IMR-90 (cell line): ENCODE results near the gene LIMS4. TPM values are rescaled to one million over a fixed set of nuclear protein-coding genes. Genes with fewer than 3 reads are reported as not detected.
"Not testable (repeated sequence)": the region's sequence is repeated elsewhere in the genome, so short reads cannot be mapped to it uniquely, and the experiment has no call there.

Experiments
- ATAC-seq: fragments of 200-7000 bp; cut with Tn5 transposase; 2 replicates; pipeline ENCODE4 v1.9.1; 2020; ENCODE audit warnings: low read depth, mild to moderate bottlenecking, moderate library complexity
- BruUV-seq: library from RNA; stranded (reverse); fragments of 400-500 nt; replicated peaks from 2 replicates; lab custom pipeline; 2021; lab: Mats Ljungman, UMichigan
- CTCF ChIA-PET: fragments of 300-600 bp; formaldehyde crosslinking; extraction: SDS; loops from one replicate; lab custom pipeline; 2021; ENCODE audit warnings: antibody characterized with exemption; lab: Yijun Ruan, JAX
- POLR2A ChIA-PET: fragments of 300-600 bp; sonication (Branson Sonifier 250); formaldehyde crosslinking; loops from one replicate; lab custom pipeline; 2022; ENCODE audit warnings: antibody characterized with exemption; ENCODE audit not compliant: unreplicated experiment; lab: Charles Lee
- DNase-seq: peaks from one replicate; pipeline ENCODE4 v3.0.0; 2013
- H2AFZ ChIP-seq: replicated peaks from 2 replicates; pipeline ENCODE3; 2013; ENCODE audit warnings: low read length, mild to moderate bottlenecking; ENCODE audit not compliant: poor library complexity
- H2AK5ac ChIP-seq: 2 replicates; pipeline ENCODE4 v1.6.1; 2013; ENCODE audit warnings: low read depth, low read length, inconsistent platforms
- H2AK9ac ChIP-seq: replicated peaks from 2 replicates; pipeline ENCODE3; 2013; ENCODE audit warnings: mild to moderate bottlenecking, low read depth, low read length, moderate library complexity; ENCODE audit not compliant: poor library complexity
- H2BK120ac ChIP-seq: 2 replicates; pipeline ENCODE4 v1.6.1; 2013; ENCODE audit warnings: low read depth, low read length, inconsistent platforms
- H2BK15ac ChIP-seq: 3 replicates; pipeline ENCODE4 v1.6.1; 2013; ENCODE audit warnings: low read depth, low read length, inconsistent platforms
- H2BK20ac ChIP-seq: 2 replicates; pipeline ENCODE4 v1.6.1; 2013; ENCODE audit warnings: low read depth, mild to moderate bottlenecking, inconsistent platforms, low read length, moderate library complexity
- H2BK5ac ChIP-seq: 2 replicates; pipeline ENCODE4 v1.6.1; 2013; ENCODE audit warnings: mild to moderate bottlenecking, low read depth, low read length, inconsistent platforms; ENCODE audit not compliant: poor library complexity, severe bottlenecking
- H3K14ac ChIP-seq: replicated peaks from 2 replicates; pipeline ENCODE4 v1.6.1; 2013; ENCODE audit warnings: low read depth, low read length, inconsistent platforms
- H3K18ac ChIP-seq: 2 replicates; pipeline ENCODE4 v1.6.1; 2013; ENCODE audit warnings: low read depth, low read length, control low read depth
- H3K23ac ChIP-seq: 2 replicates; pipeline ENCODE4 v1.6.1; 2013; ENCODE audit warnings: low read depth, low read length, inconsistent platforms
- H3K27ac ChIP-seq: 2 replicates; pipeline ENCODE4 v1.5.1; 2013; ENCODE audit warnings: mild to moderate bottlenecking, control low read depth, low read length; ENCODE audit not compliant: insufficient read depth
- H3K27me3 ChIP-seq: 2 replicates; pipeline ENCODE4 v1.6.1; 2013; ENCODE audit warnings: low read length; ENCODE audit not compliant: control insufficient read depth, insufficient read depth
- H3K36me3 ChIP-seq: 2 replicates; pipeline ENCODE4 v1.6.1; 2013; ENCODE audit warnings: low read length, mixed read lengths; ENCODE audit not compliant: control insufficient read depth, insufficient read depth
- H3K4ac ChIP-seq: 2 replicates; pipeline ENCODE4 v1.6.1; 2013; ENCODE audit warnings: low read depth, low read length, inconsistent platforms
- H3K4me1 ChIP-seq: 2 replicates; pipeline ENCODE4 v1.6.1; 2013; ENCODE audit warnings: low read length, mixed read lengths; ENCODE audit not compliant: control insufficient read depth, insufficient read depth
- H3K4me2 ChIP-seq: 2 replicates; pipeline ENCODE4 v1.6.1; 2013; ENCODE audit warnings: low read depth, mild to moderate bottlenecking, control low read depth, low read length, moderate library complexity
- H3K4me3 ChIP-seq: 2 replicates; pipeline ENCODE4 v1.5.1; 2013; ENCODE audit warnings: low read depth, mild to moderate bottlenecking, control low read depth, low read length, moderate library complexity; ENCODE audit not compliant: insufficient read depth
- H3K56ac ChIP-seq: 2 replicates; pipeline ENCODE4 v1.6.1; 2013; ENCODE audit warnings: low read length, inconsistent platforms; ENCODE audit not compliant: insufficient read depth; ENCODE audit errors: extremely low read depth
- H3K79me1 ChIP-seq, 2 experiments: 2 replicates each; pipeline ENCODE4 v1.6.1; 2013; ENCODE audit warnings: low read length in 2 of 2, inconsistent platforms in 1 of 2, low read depth in 1 of 2
- H3K9ac ChIP-seq: 2 replicates; pipeline ENCODE4 v1.6.1; 2013; ENCODE audit warnings: low read depth, low read length, control low read depth
- H3K9me1 ChIP-seq: 2 replicates; pipeline ENCODE4 v1.6.1; 2013; ENCODE audit warnings: low read length, inconsistent platforms; ENCODE audit not compliant: insufficient read depth
- H3K9me3 ChIP-seq: 2 replicates; pipeline ENCODE4 v1.6.1; 2013; ENCODE audit warnings: low read length; ENCODE audit not compliant: control insufficient read depth, insufficient read depth
- H4K20me1 ChIP-seq: 2 replicates; pipeline ENCODE4 v1.6.1; 2013; ENCODE audit warnings: low read length, inconsistent platforms; ENCODE audit not compliant: insufficient read depth
- H4K5ac ChIP-seq: 2 replicates; pipeline ENCODE4 v1.6.1; 2013; ENCODE audit warnings: mild to moderate bottlenecking, low read depth, low read length, control low read depth
- H4K8ac ChIP-seq, 2 experiments: 2 replicates each; pipeline ENCODE4 v1.6.1; 2013; ENCODE audit warnings: low read depth in 2 of 2, low read length in 2 of 2, control low read depth in 1 of 2, inconsistent platforms in 1 of 2
- H4K91ac ChIP-seq: 2 replicates; pipeline ENCODE4 v1.6.1; 2013; ENCODE audit warnings: low read depth, low read length, inconsistent platforms; ENCODE audit not compliant: insufficient read depth
- WGBS, 2 experiments: methylation state at CpG; one replicate each; pipeline versions ENCODE4 v1.1.5 to v1.1.7; 2013; ENCODE audit warnings: missing lambda C conversion rate in 2 of 2; ENCODE audit not compliant: insufficient read length in 1 of 2; ENCODE audit errors: extremely low coverage in 2 of 2; 5-methylcytosine and 5-hydroxymethylcytosine counted together
- dilution Hi-C: fragments of 300-500 bp; cut with HindIII; formaldehyde crosslinking; loops from one replicate; pipeline ENCODE4 v1.14.3; 2018; ENCODE audit warnings: low sequenced_read_pairs; ENCODE audit not compliant: unreplicated experiment
- in situ Hi-C: fragments of 300-500 bp; cut with MboI; formaldehyde crosslinking; loops from 3 replicates; pipeline ENCODE4 v1.14.3; 2019; ENCODE audit warnings: low sequenced_read_pairs, inconsistent platforms, mixed read lengths
- intact Hi-C: fragments of 100-400 bp; cut with micrococcal nuclease; formaldehyde crosslinking; loops from 2 replicates; pipeline ENCODE4 v1.10.0; 2022
- polyA plus RNA-seq, 3 experiments: library from polyadenylated mRNA; depleted of rRNA; stranded (reverse); fragments of >200 nt; gene quantifications; 2 replicates each; pipeline ENCODE4 v1.2.3, GENCODE V29; 2012; ENCODE audit warnings: low replicate concordance in 1 of 3
- total RNA-seq: library from RNA; depleted of rRNA; stranded (reverse); fragments of >200 nt; gene quantifications from 2 replicates; pipeline ENCODE4 v1.2.3, GENCODE V29; 2012

Gene LIMS4
- total and polyA plus RNA-seq, 2 of the 4 experiments (the other 2 are of a cell fraction): 3.6 to 5.2 TPM

GRCh38 chr2:110481200-110481599 lies 8.6 kb upstream of the LIMS4 start:
- H3K9me3 ChIP-seq, H2AK5ac ChIP-seq, H3K79me1 ChIP-seq, H2BK5ac ChIP-seq, H3K27me3 ChIP-seq, H2AFZ ChIP-seq, H3K9me1 ChIP-seq, H4K5ac ChIP-seq, CTCF ChIA-PET, H3K18ac ChIP-seq, H3K4ac ChIP-seq, H3K27ac ChIP-seq, dilution Hi-C loops, H3K9ac ChIP-seq, DNase-seq, H3K14ac ChIP-seq, H3K4me3 ChIP-seq, H4K91ac ChIP-seq, H4K8ac ChIP-seq, POLR2A ChIA-PET, H4K20me1 ChIP-seq, H3K36me3 ChIP-seq, H3K4me2 ChIP-seq, intact Hi-C loops, BruUV-seq, in situ Hi-C loops, H3K56ac ChIP-seq, H2BK15ac ChIP-seq, H2BK120ac ChIP-seq, H3K23ac ChIP-seq, H2AK9ac ChIP-seq, H2BK20ac ChIP-seq, H3K4me1 ChIP-seq: not testable (repeated sequence)
- peak; percentile 85 for ATAC-seq
- no CpG with 5 or more reads among the region's 3 CpGs for WGBS, 2 experiments

- ATAC-seq, H2AFZ ChIP-seq, H3K14ac ChIP-seq, intact Hi-C loops, H4K5ac ChIP-seq, H2BK15ac ChIP-seq, H2BK120ac ChIP-seq, H2BK5ac ChIP-seq, H3K27ac ChIP-seq, H3K9me3 ChIP-seq, H4K20me1 ChIP-seq, H3K23ac ChIP-seq, in situ Hi-C loops, H3K36me3 ChIP-seq, H3K4me3 ChIP-seq, H3K79me1 ChIP-seq, CTCF ChIA-PET, H3K9ac ChIP-seq, H3K27me3 ChIP-seq, H3K56ac ChIP-seq, BruUV-seq, H3K4me1 ChIP-seq, DNase-seq, H3K9me1 ChIP-seq, H4K91ac ChIP-seq, H3K18ac ChIP-seq, H2AK5ac ChIP-seq, H3K4ac ChIP-seq, H4K8ac ChIP-seq, H3K4me2 ChIP-seq, H2BK20ac ChIP-seq, POLR2A ChIA-PET, H2AK9ac ChIP-seq, dilution Hi-C loops: not testable (repeated sequence)
- WGBS, 2 experiments: no CpG with 5 or more reads among the region's 4 CpGs
Measured at GRCh38 chr2:110480084-110480483, 7.5 kb upstream of the LIMS4 start.
